ENCODE measurements around the gene ADD3. TPM values are rescaled to one million over a fixed set of nuclear protein-coding genes. Genes with fewer than 3 reads are reported as not detected.
A peak's percentile ranks its signal among the peaks of the same experiment; 100 is the strongest.

Gene ADD3
- total and polyA plus RNA-seq, 2 donors from 2014 or later = 56.9 to 79.2 TPM

DNA sequence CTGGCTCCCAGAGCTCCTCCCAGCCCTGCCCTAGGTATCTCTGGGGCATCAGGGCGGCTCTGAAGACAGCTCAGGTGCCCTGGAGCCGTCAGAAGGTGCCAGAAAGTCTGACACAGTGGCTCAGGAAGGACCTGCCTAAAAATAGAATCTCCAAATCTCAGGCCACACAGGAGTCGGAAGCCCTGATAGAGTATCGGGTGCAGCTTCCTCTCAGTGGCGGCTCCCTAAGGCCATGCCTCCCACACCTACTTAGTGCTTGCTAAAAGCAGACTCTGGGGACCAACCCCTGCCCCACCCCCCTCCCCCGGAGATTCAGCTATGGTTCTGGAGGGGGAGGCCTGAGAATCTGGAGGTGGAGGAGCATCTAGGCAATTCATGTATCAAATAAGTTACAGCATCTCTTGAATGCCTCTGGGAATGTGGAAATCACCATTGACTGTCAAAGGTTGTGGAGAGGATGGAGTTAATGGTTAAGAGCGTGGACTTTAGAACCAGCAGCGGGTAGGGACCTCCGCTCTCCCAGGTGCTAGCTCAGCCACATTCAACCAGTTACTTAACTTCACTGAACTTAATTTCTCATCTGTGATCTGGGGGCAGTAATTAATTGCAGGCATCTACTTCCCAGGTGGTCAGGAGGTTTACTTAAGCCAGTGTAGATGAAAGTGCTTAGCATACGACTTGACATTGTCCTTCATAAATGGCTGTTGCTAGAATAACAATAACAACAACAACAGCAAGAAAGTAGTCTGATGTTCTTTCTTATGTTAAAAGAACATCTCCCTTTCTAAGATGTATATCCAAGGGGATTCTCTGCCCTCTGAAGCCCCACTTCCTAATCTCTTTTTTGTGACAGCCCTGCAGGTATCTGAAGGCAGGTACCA lies 161.1 kb downstream of the ADD3 start:
- TF ChIP-seq, protein P1, sequence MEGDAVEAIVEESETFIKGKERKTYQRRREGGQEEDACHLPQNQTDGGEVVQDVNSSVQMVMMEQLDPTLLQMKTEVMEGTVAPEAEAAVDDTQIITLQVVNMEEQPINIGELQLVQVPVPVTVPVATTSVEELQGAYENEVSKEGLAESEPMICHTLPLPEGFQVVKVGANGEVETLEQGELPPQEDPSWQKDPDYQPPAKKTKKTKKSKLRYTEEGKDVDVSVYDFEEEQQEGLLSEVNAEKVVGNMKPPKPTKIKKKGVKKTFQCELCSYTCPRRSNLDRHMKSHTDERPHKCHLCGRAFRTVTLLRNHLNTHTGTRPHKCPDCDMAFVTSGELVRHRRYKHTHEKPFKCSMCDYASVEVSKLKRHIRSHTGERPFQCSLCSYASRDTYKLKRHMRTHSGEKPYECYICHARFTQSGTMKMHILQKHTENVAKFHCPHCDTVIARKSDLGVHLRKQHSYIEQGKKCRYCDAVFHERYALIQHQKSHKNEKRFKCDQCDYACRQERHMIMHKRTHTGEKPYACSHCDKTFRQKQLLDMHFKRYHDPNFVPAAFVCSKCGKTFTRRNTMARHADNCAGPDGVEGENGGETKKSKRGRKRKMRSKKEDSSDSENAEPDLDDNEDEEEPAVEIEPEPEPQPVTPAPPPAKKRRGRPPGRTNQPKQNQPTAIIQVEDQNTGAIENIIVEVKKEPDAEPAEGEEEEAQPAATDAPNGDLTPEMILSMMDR (IDR thresholded peaks at IDR 0.05; ENCODE audit: borderline replicate concordance, extremely low read depth, insufficient read depth) = no peak
- Histone ChIP-seq H3K9me3 (ENCODE audit: control insufficient read depth in 2 of 3, insufficient read depth in 1 of 3, low read length in 3 of 3) (no peaks in the 10 kb centered on the region), H3K9ac (ENCODE audit: low read length in 3 of 3) (no peak overlapping the region), H3K4me3 (ENCODE audit: low read length in 3 of 3) (no peak overlapping the region), H3K36me3 (ENCODE audit: control insufficient read depth in 2 of 3, insufficient read depth in 3 of 3, low read length in 3 of 3) (no peaks in the 10 kb centered on the region), H3K27me3 (ENCODE audit: control insufficient read depth, insufficient read depth, low read length) (peaks cover 5% of the 10 kb centered on the region), H3K27ac (ENCODE audit: low read depth in 2 of 2, low read length in 2 of 2) (no peak overlapping the region), H3K4me1 (ENCODE audit: control insufficient read depth in 2 of 3, insufficient read depth in 2 of 3, low read depth in 1 of 3, low read length in 3 of 3) (peaks cover 3 to 8% (median 3%) of the 10 kb centered on the region in 3 donors)
- FAIRE-seq = no peak
- DNase-seq = peak in 2 of 5 donors; percentile 37 to 65
- intact Hi-C loops (cut with DNase I) = no loop called here

DNA sequence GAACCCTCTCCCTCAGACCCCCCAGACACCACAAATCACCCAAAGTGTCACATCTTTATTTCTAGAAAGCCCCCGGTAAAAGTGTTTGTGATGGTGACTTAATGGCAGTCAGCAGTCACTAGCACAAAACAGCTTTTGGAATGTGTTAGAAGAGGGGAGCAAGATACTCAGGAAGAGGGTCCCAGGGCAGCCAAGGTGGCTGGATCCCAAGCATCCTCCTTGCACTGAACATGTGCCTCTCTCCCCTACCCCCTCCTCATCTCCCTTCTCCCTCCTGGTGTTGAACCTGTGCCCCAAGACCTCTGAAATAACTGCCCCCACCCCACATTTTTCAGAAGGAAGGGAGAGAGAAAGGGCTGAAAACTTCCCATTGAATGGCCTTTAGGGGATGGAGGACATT lies 161.8 kb downstream of the ADD3 start:
- H3K36me3 ChIP-seq (ENCODE audit: control insufficient read depth in 2 of 3, insufficient read depth in 3 of 3, low read length in 3 of 3) = no peaks in the 10 kb centered on the region
- no peak overlapping the region for H3K9ac ChIP-seq (ENCODE audit: low read length in 3 of 3)
- H3K27me3 ChIP-seq (ENCODE audit: control insufficient read depth, insufficient read depth, low read length) = peaks cover 5% of the 10 kb centered on the region
- no peaks in the 10 kb centered on the region for H3K9me3 ChIP-seq (ENCODE audit: control insufficient read depth in 2 of 3, insufficient read depth in 1 of 3, low read length in 3 of 3)
- FAIRE-seq (no peak), DNase-seq (no peak)
- TF ChIP-seq, protein P1 (IDR thresholded peaks at IDR 0.05; ENCODE audit: borderline replicate concordance, extremely low read depth, insufficient read depth) = no peak
- H3K4me3 ChIP-seq (ENCODE audit: low read length in 3 of 3) = no peak overlapping the region
- H3K27ac ChIP-seq (ENCODE audit: low read depth in 2 of 2, low read length in 2 of 2) = no peak overlapping the region
- H3K4me1 ChIP-seq (ENCODE audit: control insufficient read depth in 2 of 3, insufficient read depth in 2 of 3, low read depth in 1 of 3, low read length in 3 of 3) = peaks cover 3 to 8% (median 3%) of the 10 kb centered on the region in 3 donors
- intact Hi-C loops (cut with DNase I) = no loop called here

DNA sequence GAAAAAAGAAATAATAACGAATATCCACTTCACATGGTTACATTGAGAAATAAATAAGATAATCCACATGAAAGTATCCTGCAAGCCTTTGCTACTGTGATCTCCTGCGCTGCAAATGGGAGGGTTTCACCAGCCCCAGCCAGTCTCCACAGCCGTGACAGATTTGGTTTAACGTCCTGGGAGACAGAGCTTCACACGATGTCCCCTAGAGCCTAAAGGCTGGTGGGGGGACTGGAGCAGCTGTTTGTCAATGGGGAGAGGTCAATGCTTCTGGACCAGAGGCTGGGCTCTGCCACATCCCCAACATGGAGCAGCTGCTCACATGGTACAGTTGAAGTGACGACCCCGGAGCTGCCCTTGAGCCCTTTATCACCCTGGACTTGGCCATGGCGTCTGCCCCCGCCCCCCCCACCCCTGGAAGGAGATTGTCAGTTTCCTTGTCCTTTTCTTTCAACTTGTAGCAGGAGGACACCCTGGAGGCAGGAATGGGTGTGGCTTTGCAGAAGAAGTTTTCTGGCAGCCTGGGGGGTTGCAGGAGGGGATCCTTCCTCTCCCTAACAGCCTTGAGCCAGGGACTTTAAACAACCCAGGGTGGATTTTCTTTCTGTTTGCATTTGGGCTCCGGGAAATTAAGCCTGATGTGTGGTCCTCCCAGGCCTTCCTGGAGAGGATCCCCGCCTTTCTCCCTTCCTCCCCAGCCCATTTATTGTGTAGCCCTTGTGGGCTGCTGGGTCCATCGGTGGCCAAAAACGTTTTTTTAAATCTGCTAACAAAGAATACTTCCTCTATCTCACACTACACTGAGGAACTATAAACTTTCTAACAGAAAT lies 162.6 kb downstream of the ADD3 start:
- Histone ChIP-seq H3K27ac (ENCODE audit: low read depth in 2 of 2, low read length in 2 of 2) (no peak overlapping the region), H3K4me3 (ENCODE audit: low read length in 3 of 3) (no peak overlapping the region), H3K36me3 (ENCODE audit: control insufficient read depth in 2 of 3, insufficient read depth in 3 of 3, low read length in 3 of 3) (no peaks in the 10 kb centered on the region), H3K9ac (ENCODE audit: low read length in 3 of 3) (no peak overlapping the region), H3K27me3 (ENCODE audit: control insufficient read depth, insufficient read depth, low read length) (peaks cover 5% of the 10 kb centered on the region), H3K4me1 (ENCODE audit: control insufficient read depth in 2 of 3, insufficient read depth in 2 of 3, low read depth in 1 of 3, low read length in 3 of 3) (peaks cover 3 to 8% (median 3%) of the 10 kb centered on the region in 3 donors), H3K9me3 (ENCODE audit: control insufficient read depth in 2 of 3, insufficient read depth in 1 of 3, low read length in 3 of 3) (no peaks in the 10 kb centered on the region)
- TF ChIP-seq, protein P1 (IDR thresholded peaks at IDR 0.05; ENCODE audit: borderline replicate concordance, extremely low read depth, insufficient read depth) = no peak
- DNase-seq = no peak
- intact Hi-C loops (cut with DNase I) = no loop called here
- FAIRE-seq = no peak
